DMS 273 (cell line): ENCODE measurements around the gene CSTPP1.
"Not testable (repeated sequence)": the region's sequence is repeated elsewhere in the genome, so short reads cannot be mapped to it uniquely, and the experiment has no call there.

ENCODE experiments used
- DNase-seq: peaks from one replicate; lab custom pipeline; 2025; ENCODE audit not compliant: unreplicated experiment; lab: John Stamatoyannopoulos, UW

CSTPP1 gene

DNA sequence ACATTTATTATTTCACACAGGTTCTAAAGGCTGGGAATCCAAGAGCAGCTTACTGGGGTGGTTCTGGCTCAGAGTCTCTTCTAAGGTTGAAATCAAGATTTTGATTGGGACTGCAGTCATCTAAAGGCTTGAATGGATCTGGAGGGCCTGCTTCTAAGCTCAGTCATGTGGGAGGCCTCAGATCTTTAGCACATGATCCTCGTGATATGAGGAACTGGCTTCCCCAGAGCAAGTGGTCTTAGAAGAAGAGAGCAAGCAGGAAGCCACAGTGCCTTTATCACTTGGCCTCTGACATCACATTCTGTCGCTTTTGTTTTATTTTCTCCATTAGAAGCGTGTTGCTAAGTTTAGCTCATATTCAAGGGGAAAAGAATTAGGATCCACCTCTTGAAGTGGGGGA lies 151.2 kb downstream of the CSTPP1 start:
- DNase-seq = no peak

DNA sequence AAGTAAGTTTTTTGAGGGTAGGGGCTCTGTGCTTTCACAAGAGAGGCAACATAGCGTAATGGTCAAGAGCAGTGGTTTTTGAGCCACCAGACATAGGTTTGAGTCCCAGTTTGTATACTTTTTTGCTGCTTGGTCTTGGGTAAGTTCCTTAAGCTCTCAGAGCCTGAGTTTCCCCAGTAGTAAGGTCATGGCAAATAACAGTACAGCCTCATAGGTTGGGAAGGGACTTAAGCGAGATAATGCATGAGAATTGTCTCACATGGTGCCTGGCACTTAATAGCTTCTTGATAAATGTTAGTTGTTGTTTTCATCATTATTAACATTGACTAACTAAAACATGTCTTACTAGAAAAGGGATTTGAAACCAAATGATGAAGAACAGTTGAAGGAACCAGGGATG lies 157.0 kb downstream of the CSTPP1 start:
- DNase-seq = no peak

DNA sequence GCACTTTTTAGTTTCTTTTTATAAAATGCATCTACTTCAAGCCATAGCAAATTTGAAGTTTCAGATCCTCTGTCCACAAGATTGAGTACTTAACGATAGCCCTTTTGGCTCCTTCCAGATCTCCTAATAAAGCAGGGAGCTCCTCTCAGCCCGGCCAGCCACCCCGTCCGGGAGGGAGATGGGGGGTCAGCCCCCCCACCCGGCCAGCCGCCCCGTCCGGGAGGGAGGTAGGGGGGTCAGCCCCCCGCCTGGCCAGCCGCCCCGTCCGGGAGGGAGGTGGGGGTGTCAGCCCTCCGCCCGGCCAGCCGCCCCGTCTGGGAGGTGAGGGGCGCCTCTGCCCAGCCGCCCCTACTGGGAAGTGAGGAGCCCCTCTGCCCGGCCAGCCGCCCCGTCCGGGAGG lies 160.3 kb downstream of the CSTPP1 start:
- DNase-seq = not testable (repeated sequence)

DNA sequence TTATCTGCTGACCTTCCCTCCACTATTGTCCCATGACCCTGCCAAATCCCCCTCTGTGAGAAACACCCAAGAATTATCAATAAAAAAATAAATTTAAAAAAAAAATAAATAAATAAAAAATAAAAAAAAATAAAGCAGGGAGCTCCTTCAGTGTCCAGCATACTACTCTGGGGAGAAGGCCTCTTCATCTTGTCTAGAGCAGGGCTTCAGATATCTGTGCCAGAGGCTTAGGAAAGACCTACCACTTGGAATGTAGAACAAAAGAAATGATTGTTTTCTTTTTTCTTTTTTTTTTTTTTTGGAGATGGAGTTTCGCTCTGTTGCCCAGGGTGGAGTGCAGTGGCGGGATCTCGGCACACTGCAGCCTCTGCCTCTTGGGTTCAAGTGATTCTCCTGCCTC lies 161.7 kb downstream of the CSTPP1 start:
- DNase-seq = not testable (repeated sequence)

DNA sequence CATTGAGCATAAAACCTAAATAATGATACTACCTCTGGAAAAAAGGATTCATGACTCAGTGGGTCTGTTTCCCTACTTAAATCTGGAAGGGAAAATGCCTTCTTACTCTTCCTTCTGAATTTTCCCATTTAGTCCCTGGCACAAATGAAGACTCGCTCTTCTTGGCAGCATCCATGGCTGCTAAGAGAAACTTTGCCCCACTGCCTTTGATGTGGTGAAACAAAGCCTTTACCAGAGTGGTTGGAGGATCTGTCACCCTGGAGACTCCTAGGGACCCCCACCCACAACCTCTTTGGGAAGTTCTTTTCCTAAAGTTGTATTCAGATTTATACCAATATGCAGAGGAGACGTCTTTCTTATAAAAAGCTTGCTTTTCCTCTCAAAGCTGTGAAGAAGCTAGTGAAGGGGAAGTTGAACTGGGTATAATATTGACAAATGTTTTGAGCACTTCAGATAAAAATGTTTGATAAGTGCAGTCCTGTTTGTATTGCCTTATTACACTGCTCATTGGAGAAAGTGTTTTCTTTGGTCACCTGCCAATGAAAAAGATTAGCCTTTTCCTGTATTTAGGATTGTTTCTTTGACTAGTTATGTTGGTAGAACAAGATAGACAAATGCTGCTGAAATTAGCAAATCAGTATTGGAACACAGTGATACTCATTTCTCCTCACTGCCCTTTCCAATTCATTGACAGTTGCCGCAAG lies 162.8 kb downstream of the CSTPP1 start:
- no peak for DNase-seq

DNA sequence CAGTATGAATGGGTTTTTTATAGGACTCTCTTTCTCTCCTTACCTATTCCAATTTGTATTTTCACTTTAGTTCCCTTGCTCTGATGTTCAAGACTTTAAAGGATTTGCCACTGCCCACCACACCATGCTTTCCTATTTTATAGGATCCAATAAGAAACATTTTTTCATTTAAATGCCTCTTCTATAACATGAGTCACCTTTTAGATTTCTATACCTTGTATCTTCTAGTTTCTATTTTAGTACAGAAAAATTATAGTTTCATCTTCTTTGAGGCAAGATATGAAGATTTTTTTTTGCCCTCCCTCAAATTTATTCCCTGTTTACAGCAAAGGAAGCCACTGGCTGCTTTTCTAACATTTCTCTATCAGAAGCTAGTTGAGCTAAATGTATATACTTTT lies 163.4 kb downstream of the CSTPP1 start:
- no peak for DNase-seq

DNA sequence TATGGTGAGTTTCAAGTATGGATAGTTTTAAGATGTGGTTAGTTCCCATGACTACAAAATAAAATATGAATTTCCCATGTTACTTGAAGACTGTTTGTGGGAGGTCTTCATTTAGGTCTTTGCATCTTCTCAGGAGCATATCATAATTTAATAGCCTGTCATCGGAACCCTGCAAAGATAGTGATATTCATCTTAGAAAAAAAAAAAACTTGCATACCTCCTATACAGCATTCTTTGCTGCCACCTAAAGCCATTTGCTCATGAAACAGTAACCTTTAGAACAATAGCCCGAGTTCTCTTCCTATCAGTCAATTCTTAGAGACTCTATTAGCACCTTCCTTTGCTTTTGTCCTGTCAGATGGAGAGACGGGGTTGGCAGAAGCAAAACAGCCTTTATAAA lies 164.8 kb downstream of the CSTPP1 start:
- no peak for DNase-seq

DNA sequence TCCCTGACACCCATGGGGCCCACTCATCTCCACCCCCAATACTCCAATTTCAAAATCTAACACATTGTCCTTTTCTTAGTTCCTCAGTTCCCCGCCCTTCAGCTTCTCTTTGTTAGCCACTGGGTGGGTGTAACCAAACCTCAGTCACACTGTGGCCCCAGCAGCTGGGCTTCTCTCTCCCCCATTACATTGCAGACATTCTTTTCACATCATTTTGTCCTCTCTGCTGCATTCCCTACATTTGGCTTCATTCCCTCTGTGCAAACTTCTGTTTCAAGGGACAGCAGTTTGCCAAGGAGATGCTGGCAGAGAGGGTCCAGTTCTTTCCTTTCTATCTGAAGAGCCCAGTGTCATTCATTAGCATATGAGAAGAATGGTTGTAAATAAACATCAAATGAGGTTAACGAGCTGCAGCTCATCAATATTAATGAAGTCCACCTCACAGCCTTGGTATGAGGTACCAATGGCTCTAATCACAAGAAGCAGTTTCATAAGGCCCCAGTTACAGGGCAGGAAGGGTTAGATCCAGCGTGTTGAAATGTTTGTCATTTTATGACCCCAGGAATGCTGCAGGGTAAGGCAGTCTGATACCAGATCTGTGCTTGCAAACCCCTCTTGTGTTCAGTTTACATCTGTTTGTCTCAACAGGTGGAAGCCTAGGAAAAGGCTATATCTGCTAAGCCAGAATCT lies 167.8 kb downstream of the CSTPP1 start:
- DNase-seq = no peak

DNA sequence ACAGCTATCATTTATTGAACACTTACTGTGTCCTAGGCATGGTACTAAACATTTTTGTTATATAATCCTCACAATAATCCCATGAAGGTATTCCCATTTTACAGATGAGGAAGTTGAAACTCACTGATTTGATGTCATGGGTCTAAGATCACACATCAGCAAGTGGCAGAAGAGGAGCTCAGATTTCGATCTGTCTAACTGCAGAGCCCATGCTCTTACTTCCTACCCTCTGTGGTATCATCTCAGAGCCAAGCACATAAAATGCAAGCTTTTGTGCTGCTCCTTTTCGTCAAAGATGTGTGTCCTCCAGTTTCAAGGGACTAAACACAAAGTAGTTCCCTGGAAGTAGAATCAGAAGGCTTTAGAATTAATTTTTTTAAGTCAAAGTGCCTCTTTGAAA lies 169.0 kb downstream of the CSTPP1 start:
- DNase-seq = no peak

DNA sequence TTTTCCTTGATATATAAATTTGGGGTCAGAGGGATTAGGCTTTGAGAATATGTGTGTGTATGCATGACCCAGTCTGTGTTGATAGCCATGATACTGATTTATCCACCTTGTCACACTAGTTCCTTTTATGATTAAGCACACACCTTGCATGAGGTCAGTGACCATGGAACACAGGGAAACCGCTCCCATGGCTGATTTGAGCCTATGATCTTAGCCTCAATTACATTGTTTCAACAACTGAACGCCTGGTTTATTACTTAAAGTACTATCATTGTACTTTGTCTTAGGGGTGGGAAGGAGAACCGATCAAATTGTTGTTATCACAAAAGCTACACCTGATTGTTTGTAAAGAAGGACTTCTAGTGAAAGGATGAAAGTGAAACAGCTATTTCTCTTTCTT lies 169.4 kb downstream of the CSTPP1 start:
- no peak for DNase-seq

DNA sequence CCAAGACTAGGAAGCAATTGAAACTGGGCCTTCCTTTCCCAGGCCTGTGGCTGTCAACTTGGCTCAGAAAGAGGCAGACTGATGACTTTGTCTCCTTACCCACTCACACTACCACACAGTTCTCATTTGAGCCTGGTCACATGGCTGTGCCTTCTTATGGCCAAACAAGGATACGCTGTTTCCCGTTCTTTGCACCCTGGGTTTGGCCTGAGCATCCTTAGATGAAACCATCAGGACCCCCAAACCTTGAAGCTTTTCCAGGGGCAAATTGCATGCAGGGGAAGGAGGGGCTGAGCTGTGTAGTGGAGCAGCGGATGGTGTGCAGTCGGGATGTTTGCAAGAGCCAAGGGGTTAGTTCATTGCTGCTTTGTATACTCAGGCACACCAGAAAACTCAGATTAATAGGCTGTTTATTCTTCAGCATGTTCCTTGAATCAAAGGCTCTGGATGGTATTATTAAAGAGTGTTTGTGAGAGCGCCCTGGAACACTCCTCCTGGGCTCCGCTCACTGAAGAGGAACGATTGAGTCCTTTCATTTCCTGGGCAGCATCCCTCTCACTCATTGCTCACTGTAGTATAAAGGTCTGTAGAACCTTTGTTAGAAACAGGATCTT lies 170.3 kb downstream of the CSTPP1 start:
- no peak for DNase-seq

DNA sequence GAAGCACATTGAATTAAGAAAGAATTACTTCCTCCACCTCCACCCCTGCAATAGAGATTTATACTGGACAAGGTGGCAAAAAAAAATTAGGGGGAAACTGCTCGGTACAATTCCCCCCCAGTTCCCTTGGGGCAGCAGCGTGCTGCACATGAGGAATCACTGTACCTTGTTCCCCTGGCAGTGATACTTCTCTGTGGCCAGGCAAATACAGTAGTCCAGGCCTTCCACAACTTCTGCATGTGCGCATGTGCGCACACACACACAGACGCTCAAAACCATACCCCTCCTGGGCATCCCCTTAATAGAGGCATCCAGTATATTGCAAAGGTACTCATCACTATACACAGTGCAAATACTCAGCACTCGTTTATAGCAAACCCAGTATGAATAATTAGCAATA lies 171.2 kb downstream of the CSTPP1 start:
- DNase-seq = no peak

DNA sequence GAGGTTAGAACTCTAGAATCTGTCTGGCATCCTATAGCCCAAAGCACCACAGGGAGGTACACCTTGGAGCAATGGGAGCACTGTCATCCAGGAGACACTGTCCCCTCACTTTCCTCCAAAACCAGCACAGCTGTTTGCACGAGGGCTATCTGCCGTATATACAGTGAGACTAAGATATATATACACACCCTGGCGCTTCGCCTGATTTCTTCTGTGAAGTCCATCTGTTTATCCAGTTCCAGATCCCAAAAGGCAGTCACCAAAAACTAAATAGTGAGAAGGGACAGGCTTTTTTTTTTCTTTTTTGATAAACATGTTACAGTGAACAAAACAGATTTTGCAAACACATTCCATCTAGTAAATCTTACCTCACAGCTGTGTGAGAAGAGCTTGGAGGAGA lies 171.7 kb downstream of the CSTPP1 start:
- peak; percentile 44 for DNase-seq

DNA sequence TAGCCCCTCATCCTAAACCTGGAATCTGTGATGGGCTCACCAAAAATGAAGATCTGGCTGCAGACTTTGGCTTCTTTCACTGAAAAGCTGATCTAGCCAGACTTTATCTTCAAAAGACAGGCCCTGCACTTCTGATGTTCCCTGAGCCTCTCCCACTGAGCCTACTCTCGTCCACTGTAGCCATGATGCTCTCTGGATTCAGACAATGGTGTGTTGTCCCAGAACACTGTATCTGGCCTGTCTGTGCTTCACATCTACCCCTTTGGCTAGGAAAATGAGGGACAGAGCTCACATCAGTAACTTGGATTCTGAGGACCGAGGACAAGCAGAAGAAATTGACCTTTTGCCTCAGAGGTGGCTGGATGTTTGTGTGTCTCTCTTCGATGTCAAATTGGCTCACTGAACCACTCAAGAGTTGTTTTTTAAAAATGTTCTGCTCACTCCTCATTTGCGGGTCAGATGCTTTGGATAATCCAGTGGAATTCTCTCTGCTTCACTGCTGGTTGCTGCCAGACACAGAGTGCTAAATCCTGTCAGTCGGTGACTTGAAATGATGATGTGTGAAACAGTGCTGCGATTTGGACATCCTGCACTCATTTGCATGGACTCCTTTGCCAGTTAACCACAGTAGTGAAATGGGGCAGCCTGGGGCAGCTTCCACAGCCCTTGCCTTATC lies 172.6 kb downstream of the CSTPP1 start:
- no peak for DNase-seq

DNA sequence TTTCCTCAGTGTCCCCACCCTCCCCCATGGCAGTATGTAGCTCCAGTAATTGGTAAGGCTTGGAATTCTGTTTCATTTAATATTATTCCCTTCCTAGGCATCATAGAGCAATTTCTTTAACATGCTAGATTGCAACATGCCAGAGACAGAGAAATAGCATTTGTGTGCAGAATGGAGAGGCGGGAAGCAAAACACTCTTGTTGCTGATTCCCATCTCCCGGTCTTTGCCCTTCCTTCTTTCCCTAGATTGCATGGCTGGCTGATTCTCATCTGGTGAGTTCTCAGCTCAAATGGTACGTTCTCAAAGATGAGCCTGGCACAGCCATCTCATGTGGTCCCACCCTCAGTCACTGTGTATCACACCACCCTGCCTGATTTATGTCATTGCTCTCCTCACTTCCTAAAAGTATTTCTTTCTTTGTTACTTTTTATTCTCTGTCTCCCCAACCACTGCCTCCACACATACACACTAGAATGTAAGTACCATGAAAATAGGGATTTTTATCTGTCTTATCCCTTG lies 173.2 kb downstream of the CSTPP1 start:
- DNase-seq = no peak

DNA sequence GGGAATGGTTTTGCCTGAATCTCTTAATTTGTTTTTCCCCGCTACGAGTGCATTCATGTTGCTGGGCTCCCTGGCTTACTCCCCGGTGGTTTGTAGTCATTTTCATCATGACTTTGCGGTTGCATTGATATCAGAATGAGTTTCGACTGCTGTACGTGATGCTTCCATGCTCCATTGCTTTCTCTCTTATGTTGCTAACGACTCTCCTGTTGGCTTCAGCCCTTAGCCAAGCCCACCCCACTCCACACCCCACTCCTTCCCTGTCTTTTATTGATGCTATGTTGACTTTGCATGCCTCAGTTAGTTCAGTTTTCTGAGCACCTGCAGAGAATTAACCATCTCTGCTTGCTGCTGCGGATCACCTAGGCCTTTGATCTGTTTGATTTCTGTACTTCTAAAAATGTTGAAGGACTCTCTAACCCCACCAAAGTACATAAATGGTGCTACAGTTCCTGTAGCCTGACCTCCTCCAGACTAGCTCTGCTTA lies 174.8 kb downstream of the CSTPP1 start:
- DNase-seq = no peak

DNA sequence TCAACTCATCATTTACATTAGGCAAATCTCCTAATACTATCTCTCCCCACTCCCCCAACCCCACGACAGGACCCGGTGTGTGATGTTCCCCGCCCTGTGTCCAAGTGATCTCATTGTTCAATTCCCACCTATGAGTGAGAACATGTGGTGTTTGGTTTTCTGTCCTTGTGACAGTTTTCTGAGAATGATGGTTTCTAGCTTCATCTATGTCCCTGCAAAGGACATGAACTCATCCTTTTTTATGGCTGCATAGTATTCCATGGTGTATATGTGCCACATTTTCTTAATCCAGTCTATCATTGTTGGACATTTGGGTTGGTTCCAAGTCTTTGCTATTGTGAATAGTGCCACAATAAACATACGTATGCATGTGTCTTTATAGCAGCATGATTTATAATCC lies 176.4 kb downstream of the CSTPP1 start:
- DNase-seq = not testable (repeated sequence)

DNA sequence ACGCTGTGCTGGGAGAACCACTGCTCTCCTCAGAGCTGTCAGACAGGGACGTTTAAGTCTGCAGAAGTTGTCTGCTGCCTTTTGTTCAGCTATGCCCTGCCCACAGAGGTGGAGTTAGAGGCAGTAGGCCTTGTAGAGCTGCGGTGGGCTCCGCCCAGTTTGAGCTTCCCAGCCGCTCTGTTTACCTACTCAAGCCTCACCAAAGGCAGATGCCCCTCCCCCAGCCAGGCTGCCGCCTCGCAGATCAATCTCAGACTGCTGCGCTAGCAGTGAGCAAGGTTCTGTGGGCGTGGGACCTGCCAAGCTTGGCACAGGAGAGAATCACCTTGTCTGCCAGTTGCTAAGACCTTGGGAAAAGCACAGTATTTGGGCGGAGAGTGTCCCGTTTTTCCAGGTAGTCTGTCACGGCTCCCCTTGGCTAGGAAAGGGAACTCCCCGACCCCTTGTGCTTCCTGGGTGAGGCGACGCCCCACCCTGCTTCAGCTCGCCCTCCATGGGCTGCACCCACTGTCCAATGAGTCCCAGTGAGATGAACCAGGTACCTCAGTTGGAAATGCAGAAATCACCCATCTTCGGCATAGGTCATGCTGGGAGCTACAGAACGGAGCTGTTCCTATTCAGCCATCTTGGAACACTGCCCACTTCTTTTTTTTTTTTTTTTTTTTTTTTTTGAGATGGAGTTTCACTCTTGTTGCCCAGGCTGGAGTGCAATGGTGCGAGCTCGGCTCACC lies 182.6 kb downstream of the CSTPP1 start:
- DNase-seq = not testable (repeated sequence)

DNA sequence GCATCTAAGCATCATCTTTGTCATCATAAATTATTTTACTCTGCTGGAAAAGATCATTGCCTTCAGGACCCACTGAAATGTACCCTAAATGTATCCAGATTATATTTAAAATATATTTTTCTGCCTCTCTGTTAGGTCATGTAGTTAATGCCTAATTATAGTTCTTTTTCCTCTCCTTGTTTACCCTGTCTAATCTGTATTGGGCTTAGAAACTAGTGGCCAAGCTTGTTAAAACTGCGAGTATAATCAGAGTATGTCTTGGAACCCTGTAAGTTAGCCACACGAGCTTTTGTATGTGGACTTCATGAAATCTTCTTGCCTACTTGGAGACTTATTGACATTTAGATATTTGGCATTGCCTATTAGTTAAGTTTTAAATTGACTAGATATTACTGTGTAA lies 184.5 kb downstream of the CSTPP1 start:
- no peak for DNase-seq

DNA sequence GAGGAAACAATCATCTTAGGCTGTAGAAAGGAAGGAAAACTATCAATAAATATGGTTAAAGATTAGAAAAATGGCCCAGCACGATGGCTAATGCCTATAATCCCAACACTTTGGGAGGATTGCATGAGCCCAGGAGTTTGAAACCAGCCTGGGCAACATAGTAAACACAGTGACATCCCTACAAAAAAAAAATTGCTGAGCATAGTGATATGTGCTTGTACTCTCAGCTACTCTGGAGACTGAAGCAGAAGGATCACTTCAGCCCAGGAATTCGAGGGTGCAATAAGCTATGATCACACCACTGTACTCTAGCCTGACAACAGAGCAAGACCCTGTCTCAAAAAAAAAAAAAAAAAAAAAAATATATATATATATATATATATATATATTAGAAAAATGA lies 185.2 kb downstream of the CSTPP1 start:
- no peak for DNase-seq

DNA sequence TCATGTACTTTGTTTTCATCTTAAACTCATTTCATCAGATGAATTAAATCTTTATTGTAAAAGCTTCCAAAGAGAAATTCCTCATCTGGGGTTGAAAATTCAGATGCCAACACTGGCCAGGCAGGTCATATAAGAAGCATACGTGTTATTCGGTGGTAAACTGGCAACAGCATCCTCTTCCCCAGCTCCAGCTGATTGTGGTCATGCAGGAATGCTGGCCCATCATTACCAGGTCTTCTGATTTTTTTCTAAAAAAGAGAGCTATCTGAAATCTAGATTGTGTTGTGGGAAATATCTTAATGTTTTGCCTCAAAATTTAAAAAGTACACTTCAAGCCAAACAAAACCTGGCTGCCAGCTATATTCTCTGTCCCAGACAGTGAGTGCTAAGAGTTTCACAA lies 186.5 kb downstream of the CSTPP1 start:
- DNase-seq = no peak
